Keratinocyte (primary cell): ENCODE data around the gene UBE2E3. TPM values are rescaled to one million over a fixed set of nuclear protein-coding genes. Genes with fewer than 3 reads are reported as not detected.
"Not testable (repeated sequence)": the region's sequence is repeated elsewhere in the genome, so short reads cannot be mapped to it uniquely, and the experiment has no call there.

Experiments
- DNase-seq: peaks from one replicate; pipeline ENCODE4 v3.0.0-alpha.2; 2011; ENCODE audit warnings: low read depth, missing footprints, low spot score
- FAIRE-seq: peaks from 2 replicates; lab custom pipeline; 2011; peaks lifted over from hg19 to GRCh38; lab: Jason Lieb, UNC
- H2AFZ ChIP-seq: 2 replicates; pipeline ENCODE4 v1.6.0; 2012; ENCODE audit warnings: low read length, control low read depth, inconsistent platforms; ENCODE audit not compliant: control insufficient read depth
- H3K27ac ChIP-seq: 2 replicates; pipeline ENCODE4 v1.5.1; 2011; ENCODE audit warnings: low read length; ENCODE audit not compliant: control insufficient read depth, insufficient read depth
- H3K27me3 ChIP-seq: 3 replicates; pipeline ENCODE4 v1.6.0; 2011; ENCODE audit warnings: low read length; ENCODE audit not compliant: control insufficient read depth, insufficient read depth; ENCODE audit errors: extremely low read depth
- H3K36me3 ChIP-seq, 2 experiments: 2 replicates in 1 of 2; 3 replicates in 1 of 2; pipeline ENCODE4 v1.5.1; 2011; ENCODE audit warnings: low read length in 2 of 2, mild to moderate bottlenecking in 1 of 2; ENCODE audit not compliant: control insufficient read depth in 2 of 2, insufficient read depth in 2 of 2; ENCODE audit errors: extremely low read depth in 1 of 2
- H3K4me1 ChIP-seq: 3 replicates; pipeline ENCODE4 v1.5.1; 2011; ENCODE audit warnings: low read length; ENCODE audit not compliant: control insufficient read depth, insufficient read depth; ENCODE audit errors: extremely low read depth
- H3K4me2 ChIP-seq: 3 replicates; pipeline ENCODE4 v1.6.0; 2011; ENCODE audit warnings: low read depth, low read length; ENCODE audit not compliant: control insufficient read depth, insufficient read depth; ENCODE audit errors: extremely low read depth
- H3K4me3 ChIP-seq, 3 experiments: fragments of 200-600 bp in 1 of 3; sonication (generic) in 1 of 3; 2 replicates in 2 of 3; 3 replicates in 1 of 3; pipeline ENCODE4 v1.5.1; 2011 to 2016; ENCODE audit warnings: low read length in 3 of 3, mild to moderate bottlenecking in 3 of 3, control low read depth in 2 of 3, inconsistent platforms in 1 of 3, low read depth in 1 of 3, mixed read lengths in 1 of 3, mixed run types in 1 of 3, moderate library complexity in 1 of 3; ENCODE audit not compliant: control insufficient read depth in 2 of 3, insufficient read depth in 2 of 3; ENCODE audit errors: extremely low read depth in 1 of 3
- H3K79me2 ChIP-seq: 2 replicates; pipeline ENCODE4 v1.6.0; 2012; ENCODE audit warnings: low read length; ENCODE audit not compliant: control insufficient read depth, insufficient read depth
- H3K9ac ChIP-seq: 3 replicates; pipeline ENCODE4 v1.6.0; 2011; ENCODE audit warnings: low read length; ENCODE audit not compliant: control insufficient read depth, insufficient read depth; ENCODE audit errors: extremely low read depth
- H3K9me1 ChIP-seq: 3 replicates; pipeline ENCODE4 v1.6.0; 2011; ENCODE audit warnings: low read length; ENCODE audit not compliant: control insufficient read depth, insufficient read depth; ENCODE audit errors: extremely low read depth
- H3K9me3 ChIP-seq: 2 replicates; pipeline ENCODE4 v1.5.1; 2012; ENCODE audit warnings: low read depth, low read length; ENCODE audit not compliant: control insufficient read depth
- H4K20me1 ChIP-seq: 3 replicates; pipeline ENCODE4 v1.6.0; 2011; ENCODE audit warnings: low read length; ENCODE audit not compliant: control insufficient read depth, insufficient read depth; ENCODE audit errors: extremely low read depth
- CTCF ChIP-seq, 3 experiments: IDR thresholded peaks in 1 of 3; conservative IDR thresholded peaks in 1 of 3; optimal IDR thresholded peaks in 1 of 3; 2 replicates in 2 of 3; 3 replicates in 1 of 3; pipeline versions ENCODE3 to v1.5.1; 2011; ENCODE audit warnings: low read length in 3 of 3, mild to moderate bottlenecking in 3 of 3, moderate library complexity in 2 of 3, control low read depth in 1 of 3, inconsistent platforms in 1 of 3; ENCODE audit not compliant: insufficient read depth in 2 of 3; ENCODE audit errors: extremely low read depth in 1 of 3
- EZH2 ChIP-seq: IDR thresholded peaks from one replicate; pipeline ENCODE4 v1.6.1; 2012; ENCODE audit warnings: inconsistent platforms, mild to moderate bottlenecking, low read length, moderate library complexity
- dilution Hi-C: fragments of 300-500 bp; cut with MboI; formaldehyde crosslinking; loops from one replicate; pipeline ENCODE4 v1.7.0; 2020; ENCODE audit warnings: low sequenced_read_pairs; ENCODE audit not compliant: extremely low pct_ligation_motif_present
- polyA plus RNA-seq, 5 experiments: library from polyadenylated mRNA; depleted of rRNA in 3 of 5; stranded (reverse) in 3 of 5; stranded (forward) in 1 of 5; unstranded in 1 of 5; fragments of >200 nt; gene quantifications; 1 replicate in 1 of 5; 2 replicates in 3 of 5; 3 replicates in 1 of 5; pipeline versions ENCODE4 v1.2.1 to v1.2.3, GENCODE V29; 2011 to 2012; ENCODE audit warnings: missing spikeins in 2 of 5, low read depth in 1 of 5, low replicate concordance in 1 of 5

The UBE2E3 gene
- polyA plus RNA-seq, 1 donor (not counting 4 experiments of a cell fraction or from before 2014, with no cell fraction given): 91.1 TPM

- H3K4me2 ChIP-seq: peak overlapping the region; percentile 60
- TF ChIP-seq CTCF (optimal IDR thresholded peaks at IDR 0.05 in 1 of 3, IDR thresholded peaks at IDR 0.05 in 1 of 3, conservative IDR thresholded peaks at IDR 0.05 in 1 of 3; ENCODE audit: extremely low read depth in 1 of 3, insufficient read depth in 2 of 3, low read length in 3 of 3) (no peak), EZH2 (no peak)
- no peaks in the 10 kb centered on the region for H3K27me3 ChIP-seq
- H3K36me3 ChIP-seq: no peaks in the 10 kb centered on the region
- no peak overlapping the region for H2AFZ ChIP-seq
- H3K79me2 ChIP-seq: peaks cover 32% of the 10 kb centered on the region
- no peaks in the 10 kb centered on the region for H4K20me1 ChIP-seq
- DNase-seq: no peak
- H3K9ac ChIP-seq: no peak overlapping the region
- no peak for FAIRE-seq
- no peaks in the 10 kb centered on the region for H3K9me3 ChIP-seq
- dilution Hi-C loops: no loop called here
- peak overlapping the region; percentile 80 for H3K27ac ChIP-seq
- peak overlapping the region in 1 of 3 experiments; percentile 9 for H3K4me3 ChIP-seq
- H3K9me1 ChIP-seq: peaks cover 2% of the 10 kb centered on the region
- H3K4me1 ChIP-seq: peaks cover 16% of the 10 kb centered on the region
These were observed 57.5 kb downstream of the UBE2E3 start for GRCh38 chr2:181037922-181038321.

GRCh38 chr2:181038796-181039195 is 58.4 kb downstream of the UBE2E3 start:
- H4K20me1 ChIP-seq: no peaks in the 10 kb centered on the region
- DNase-seq (no peak), FAIRE-seq (no peak)
- H3K9me3 ChIP-seq: no peaks in the 10 kb centered on the region
- no peak overlapping the region for H3K27ac ChIP-seq
- no peak overlapping the region for H3K4me2 ChIP-seq
- dilution Hi-C loops: no loop called here
- H3K4me3 ChIP-seq: no peak overlapping the region
- H3K9me1 ChIP-seq: peaks cover 2% of the 10 kb centered on the region
- no peaks in the 10 kb centered on the region for H3K27me3 ChIP-seq
- TF ChIP-seq EZH2 (no peak), CTCF (optimal IDR thresholded peaks at IDR 0.05 in 1 of 3, IDR thresholded peaks at IDR 0.05 in 1 of 3, conservative IDR thresholded peaks at IDR 0.05 in 1 of 3; ENCODE audit: extremely low read depth in 1 of 3, insufficient read depth in 2 of 3, low read length in 3 of 3) (no peak)
- no peak overlapping the region for H3K9ac ChIP-seq
- H3K79me2 ChIP-seq: peaks cover 35% of the 10 kb centered on the region
- H3K4me1 ChIP-seq: peaks cover 16% of the 10 kb centered on the region
- H2AFZ ChIP-seq: no peak overlapping the region
- no peaks in the 10 kb centered on the region for H3K36me3 ChIP-seq

GRCh38 chr2:181040839-181041238 is 60.4 kb downstream of the UBE2E3 start:
- H3K4me3 ChIP-seq, H3K9me3 ChIP-seq, H3K36me3 ChIP-seq, H2AFZ ChIP-seq, H3K9ac ChIP-seq, dilution Hi-C loops, H3K9me1 ChIP-seq, DNase-seq, H3K4me2 ChIP-seq, H3K27me3 ChIP-seq, FAIRE-seq, H4K20me1 ChIP-seq, H3K27ac ChIP-seq: not testable (repeated sequence)
- H3K4me1 ChIP-seq: peaks cover 16% of the 10 kb centered on the region
- H3K79me2 ChIP-seq: peaks cover 41% of the 10 kb centered on the region
